Measurements from ENCODE around the gene ANKDD1B.

Gene ANKDD1B

GRCh38 chr5:75668977-75669689 lies 57.9 kb downstream of the ANKDD1B start:
- H3K4me3 ChIP-seq (replicated peaks; ENCODE audit: low read depth, low read length): peak overlapping the region; percentile 66
- H3K27me3 ChIP-seq (replicated peaks; ENCODE audit: control insufficient read depth, insufficient read depth, low read length): no peaks in the 10 kb centered on the region
- DNase-seq (ENCODE audit: extremely low read depth, insufficient read length): peak; percentile 64

GRCh38 chr5:75670577-75670976 lies 59.3 kb downstream of the ANKDD1B start:
- Histone ChIP-seq H3K4me3 (replicated peaks; ENCODE audit: low read depth, low read length) (no peak overlapping the region), H3K27me3 (replicated peaks; ENCODE audit: control insufficient read depth, insufficient read depth, low read length) (no peaks in the 10 kb centered on the region), H3K36me3 (ENCODE audit: control insufficient read depth, insufficient read depth, low read length) (peaks cover 7% of the 10 kb centered on the region)
- no peak for DNase-seq (ENCODE audit: extremely low read depth, insufficient read length)
- TF ChIP-seq CTCF (IDR thresholded peaks at IDR 0.05; ENCODE audit: insufficient read depth, low read length, poor library complexity, severe bottlenecking): no peak

More at GRCh38 chr5:75668977-75669689, 57.9 kb downstream of the ANKDD1B start:
- no peak for TF ChIP-seq CTCF (IDR thresholded peaks at IDR 0.05; ENCODE audit: insufficient read depth, low read length, poor library complexity, severe bottlenecking)
- H3K36me3 ChIP-seq (ENCODE audit: control insufficient read depth, insufficient read depth, low read length): peaks cover 3% of the 10 kb centered on the region; the same call in 1 of the 2 replicates

- no peak for TF ChIP-seq CTCF (IDR thresholded peaks at IDR 0.05; ENCODE audit: insufficient read depth, low read length, poor library complexity, severe bottlenecking)
- no peaks in the 10 kb centered on the region for H3K27me3 ChIP-seq (replicated peaks; ENCODE audit: control insufficient read depth, insufficient read depth, low read length)
- no peak for DNase-seq (ENCODE audit: extremely low read depth, insufficient read length)
- peaks cover 7% of the 10 kb centered on the region for H3K36me3 ChIP-seq (ENCODE audit: control insufficient read depth, insufficient read depth, low read length)
- no peak overlapping the region for H3K4me3 ChIP-seq (replicated peaks; ENCODE audit: low read depth, low read length)
Observed at GRCh38 chr5:75671506-75671905, 60.3 kb downstream of the ANKDD1B start.

- no peak for DNase-seq (ENCODE audit: extremely low read depth, insufficient read length)
- Histone ChIP-seq H3K27me3 (replicated peaks; ENCODE audit: control insufficient read depth, insufficient read depth, low read length) (no peaks in the 10 kb centered on the region), H3K4me3 (replicated peaks; ENCODE audit: low read depth, low read length) (no peak overlapping the region), H3K36me3 (ENCODE audit: control insufficient read depth, insufficient read depth, low read length) (peaks cover 7% of the 10 kb centered on the region)
- TF ChIP-seq CTCF (IDR thresholded peaks at IDR 0.05; ENCODE audit: insufficient read depth, low read length, poor library complexity, severe bottlenecking): no peak
Observed at GRCh38 chr5:75672616-75673015, 61.4 kb downstream of the ANKDD1B start.

GRCh38 chr5:75675783-75676182 lies 64.5 kb downstream of the ANKDD1B start:
- TF ChIP-seq CTCF (IDR thresholded peaks at IDR 0.05; ENCODE audit: insufficient read depth, low read length, poor library complexity, severe bottlenecking): no peak
- DNase-seq (ENCODE audit: extremely low read depth, insufficient read length): no peak
- peaks cover 7% of the 10 kb centered on the region for H3K36me3 ChIP-seq (ENCODE audit: control insufficient read depth, insufficient read depth, low read length)
- H3K4me3 ChIP-seq (replicated peaks; ENCODE audit: low read depth, low read length): no peak overlapping the region
- no peaks in the 10 kb centered on the region for H3K27me3 ChIP-seq (replicated peaks; ENCODE audit: control insufficient read depth, insufficient read depth, low read length)
